ENCODE results near the gene MEF2D. TPM values are rescaled to one million over a fixed set of nuclear protein-coding genes. Genes with fewer than 3 reads are reported as not detected.
A peak's percentile ranks its signal among the peaks of the same experiment; 100 is the strongest.

MEF2D gene
- polyA plus RNA-seq, 1 experiment, result 9.9 TPM

- no peaks in the 10 kb centered on the region; the same call in 1 of the 2 replicates for H3K9me3 ChIP-seq (ENCODE audit: control insufficient read depth, insufficient read depth, low read length)
- no peak for DNase-seq (ENCODE audit: low read depth, low spot score)
- H3K27ac ChIP-seq (ENCODE audit: low read depth, low read length), result peak overlapping the region; percentile 21
- H3K4me3 ChIP-seq (ENCODE audit: low read depth, low read length), result no peak overlapping the region; the same call in 1 of the 2 replicates
- POLR2A ChIA-PET, result interaction anchor here (0.6 kb wide), 2 partner anchors 28 to 180 kb away, joined by 4 read pairs; no protein-coding TSS in a partner anchor
- no peaks in the 10 kb centered on the region for H3K27me3 ChIP-seq (ENCODE audit: control insufficient read depth, insufficient read depth, low read length)
- CTCF ChIA-PET, result interaction anchor here (0.6 to 2.7 kb wide), 5 partner anchors 16 to 51 kb away, joined by 3 to 18 read pairs (median 9); no protein-coding TSS in a partner anchor
- TF ChIP-seq CTCF (IDR thresholded peaks at IDR 0.05; ENCODE audit: low read depth, low read length), result no peak
Measured at GRCh38 chr1:156497078-156497742, 3.4 kb downstream of the MEF2D start.

- ChIA-PET POLR2A (interaction anchor here (0.6 kb wide), 1 partner anchor 27 kb away, joined by 4 read pairs; no protein-coding TSS in a partner anchor), CTCF (interaction anchor here (0.6 to 2.6 kb wide), 4 partner anchors 16 to 50 kb away, joined by 3 to 16 read pairs (median 6); no protein-coding TSS in a partner anchor)
- peak overlapping the region; percentile 21 for H3K27ac ChIP-seq (ENCODE audit: low read depth, low read length)
- no peak for TF ChIP-seq CTCF (IDR thresholded peaks at IDR 0.05; ENCODE audit: low read depth, low read length)
- H3K9me3 ChIP-seq (ENCODE audit: control insufficient read depth, insufficient read depth, low read length), result no peaks in the 10 kb centered on the region; the same call in 1 of the 2 replicates
- 0 out of 2 replicates have a peak overlapping the region, but pooled peaks have one; percentile 13 for H3K4me3 ChIP-seq (ENCODE audit: low read depth, low read length)
- H3K27me3 ChIP-seq (ENCODE audit: control insufficient read depth, insufficient read depth, low read length), result no peaks in the 10 kb centered on the region
- no peak for DNase-seq (ENCODE audit: low read depth, low spot score)
Measured at GRCh38 chr1:156496211-156496761, 4.3 kb downstream of the MEF2D start.

- H3K27me3 ChIP-seq (ENCODE audit: control insufficient read depth, insufficient read depth, low read length), result no peaks in the 10 kb centered on the region
- no peaks in the 10 kb centered on the region; the same call in 1 of the 2 replicates for H3K9me3 ChIP-seq (ENCODE audit: control insufficient read depth, insufficient read depth, low read length)
- no peak overlapping the region for H3K4me3 ChIP-seq (ENCODE audit: low read depth, low read length)
- ChIA-PET POLR2A (no interaction called here), CTCF (interaction anchor here (2.3 to 2.6 kb wide), 2 partner anchors 15 to 50 kb away, joined by 9 to 16 read pairs; no protein-coding TSS in a partner anchor)
- no peak for TF ChIP-seq CTCF (IDR thresholded peaks at IDR 0.05; ENCODE audit: low read depth, low read length)
- H3K27ac ChIP-seq (ENCODE audit: low read depth, low read length), result no peak overlapping the region
- DNase-seq (ENCODE audit: low read depth, low spot score), result no peak
Measured at GRCh38 chr1:156495401-156496140, 5.0 kb downstream of the MEF2D start.

- CTCF ChIA-PET, result interaction anchor here (2.3 kb wide), 1 partner anchor 14 kb away, joined by 16 read pairs; no protein-coding TSS in a partner anchor
- POLR2A ChIA-PET, result no interaction called here
- H3K27ac ChIP-seq (ENCODE audit: low read depth, low read length), result no peak overlapping the region
- no peaks in the 10 kb centered on the region for H3K9me3 ChIP-seq (ENCODE audit: control insufficient read depth, insufficient read depth, low read length)
- TF ChIP-seq CTCF (IDR thresholded peaks at IDR 0.05; ENCODE audit: low read depth, low read length), result no peak
- no peak for DNase-seq (ENCODE audit: low read depth, low spot score)
- no peaks in the 10 kb centered on the region for H3K27me3 ChIP-seq (ENCODE audit: control insufficient read depth, insufficient read depth, low read length)
- H3K4me3 ChIP-seq (ENCODE audit: low read depth, low read length), result no peak overlapping the region
Measured at GRCh38 chr1:156494309-156494895, 6.2 kb downstream of the MEF2D start.
